Measurements from ENCODE around the gene RALBP1. TPM values are rescaled to one million over a fixed set of nuclear protein-coding genes. Genes with fewer than 3 reads are reported as not detected.

The RALBP1 gene
- total and polyA plus RNA-seq, 4 donors, result 15.6 to 34.8 (median 21.0) TPM

DNA sequence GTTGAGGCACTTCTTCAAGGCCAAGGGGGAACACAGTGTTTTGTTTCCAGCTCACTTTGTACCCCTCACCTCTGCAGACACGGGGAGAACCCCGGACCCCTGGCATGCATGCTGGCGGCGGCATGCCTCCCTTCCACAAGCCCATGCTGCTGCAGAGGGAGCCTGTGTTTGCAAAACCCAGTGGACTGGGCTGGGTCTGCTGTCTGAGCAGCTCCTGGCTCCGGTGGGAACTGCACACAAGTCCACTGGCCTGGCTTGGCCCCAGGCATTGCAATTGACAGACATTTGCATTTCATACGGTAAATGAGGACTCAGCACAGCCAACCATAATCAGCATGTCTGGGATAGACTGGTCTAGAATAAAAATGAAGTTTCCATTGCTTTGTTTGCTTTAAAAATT, 62.4 kb downstream of the RALBP1 start:
- Histone ChIP-seq H3K9me3 (ENCODE audit: control insufficient read depth in 4 of 4, low read length in 3 of 4) (no peaks in the 10 kb centered on the region), H3K27me3 (ENCODE audit: control insufficient read depth in 4 of 4, insufficient read depth in 4 of 4, low read length in 3 of 4) (no peaks in the 10 kb centered on the region), H3K9ac (ENCODE audit: low read depth in 1 of 2, low read length in 2 of 2) (no peak overlapping the region), H3K36me3 (ENCODE audit: control insufficient read depth in 4 of 4, insufficient read depth in 3 of 4, low read depth in 1 of 4, low read length in 3 of 4) (peaks cover 0 to 41% (median 27%) of the 10 kb centered on the region in 4 donors), H3K4me3 (ENCODE audit: low read depth in 1 of 3, low read length in 3 of 3) (no peak overlapping the region), H3K27ac (ENCODE audit: low read depth in 1 of 2, low read length in 2 of 2) (no peak overlapping the region), H3K4me1 (ENCODE audit: control insufficient read depth in 4 of 4, insufficient read depth in 4 of 4, low read length in 3 of 4) (no peaks in the 10 kb centered on the region)
- no peak for DNase-seq (ENCODE audit: low spot score)
- WGBS, result 87% methylated on average over 6 of the region's 6 CpGs
- TF ChIP-seq HNF4A (conservative IDR thresholded peaks at IDR 0.05), result no peak
- TF ChIP-seq SP1 (IDR thresholded peaks at IDR 0.05), result no peak
- no peak for TF ChIP-seq GABPA (IDR thresholded peaks at IDR 0.05 in 1 of 2, conservative IDR thresholded peaks at IDR 0.05 in 1 of 2)
- no peak for TF ChIP-seq RAD21 (IDR thresholded peaks at IDR 0.05)
- TF ChIP-seq, protein P1, sequence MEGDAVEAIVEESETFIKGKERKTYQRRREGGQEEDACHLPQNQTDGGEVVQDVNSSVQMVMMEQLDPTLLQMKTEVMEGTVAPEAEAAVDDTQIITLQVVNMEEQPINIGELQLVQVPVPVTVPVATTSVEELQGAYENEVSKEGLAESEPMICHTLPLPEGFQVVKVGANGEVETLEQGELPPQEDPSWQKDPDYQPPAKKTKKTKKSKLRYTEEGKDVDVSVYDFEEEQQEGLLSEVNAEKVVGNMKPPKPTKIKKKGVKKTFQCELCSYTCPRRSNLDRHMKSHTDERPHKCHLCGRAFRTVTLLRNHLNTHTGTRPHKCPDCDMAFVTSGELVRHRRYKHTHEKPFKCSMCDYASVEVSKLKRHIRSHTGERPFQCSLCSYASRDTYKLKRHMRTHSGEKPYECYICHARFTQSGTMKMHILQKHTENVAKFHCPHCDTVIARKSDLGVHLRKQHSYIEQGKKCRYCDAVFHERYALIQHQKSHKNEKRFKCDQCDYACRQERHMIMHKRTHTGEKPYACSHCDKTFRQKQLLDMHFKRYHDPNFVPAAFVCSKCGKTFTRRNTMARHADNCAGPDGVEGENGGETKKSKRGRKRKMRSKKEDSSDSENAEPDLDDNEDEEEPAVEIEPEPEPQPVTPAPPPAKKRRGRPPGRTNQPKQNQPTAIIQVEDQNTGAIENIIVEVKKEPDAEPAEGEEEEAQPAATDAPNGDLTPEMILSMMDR (IDR thresholded peaks at IDR 0.05; ENCODE audit: low read depth, low read length, missing input control), result no peak
- TF ChIP-seq FOXA1 (IDR thresholded peaks at IDR 0.05), result no peak
- TF ChIP-seq FOXA2 (IDR thresholded peaks at IDR 0.05), result no peak
- TF ChIP-seq JUND (IDR thresholded peaks at IDR 0.05), result no peak
- TF ChIP-seq, protein P2, sequence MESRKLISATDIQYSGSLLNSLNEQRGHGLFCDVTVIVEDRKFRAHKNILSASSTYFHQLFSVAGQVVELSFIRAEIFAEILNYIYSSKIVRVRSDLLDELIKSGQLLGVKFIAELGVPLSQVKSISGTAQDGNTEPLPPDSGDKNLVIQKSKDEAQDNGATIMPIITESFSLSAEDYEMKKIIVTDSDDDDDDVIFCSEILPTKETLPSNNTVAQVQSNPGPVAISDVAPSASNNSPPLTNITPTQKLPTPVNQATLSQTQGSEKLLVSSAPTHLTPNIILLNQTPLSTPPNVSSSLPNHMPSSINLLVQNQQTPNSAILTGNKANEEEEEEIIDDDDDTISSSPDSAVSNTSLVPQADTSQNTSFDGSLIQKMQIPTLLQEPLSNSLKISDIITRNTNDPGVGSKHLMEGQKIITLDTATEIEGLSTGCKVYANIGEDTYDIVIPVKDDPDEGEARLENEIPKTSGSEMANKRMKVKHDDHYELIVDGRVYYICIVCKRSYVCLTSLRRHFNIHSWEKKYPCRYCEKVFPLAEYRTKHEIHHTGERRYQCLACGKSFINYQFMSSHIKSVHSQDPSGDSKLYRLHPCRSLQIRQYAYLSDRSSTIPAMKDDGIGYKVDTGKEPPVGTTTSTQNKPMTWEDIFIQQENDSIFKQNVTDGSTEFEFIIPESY (IDR thresholded peaks at IDR 0.05), result no peak
- TF ChIP-seq, protein P3, sequence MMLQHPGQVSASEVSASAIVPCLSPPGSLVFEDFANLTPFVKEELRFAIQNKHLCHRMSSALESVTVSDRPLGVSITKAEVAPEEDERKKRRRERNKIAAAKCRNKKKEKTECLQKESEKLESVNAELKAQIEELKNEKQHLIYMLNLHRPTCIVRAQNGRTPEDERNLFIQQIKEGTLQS (IDR thresholded peaks at IDR 0.05), result no peak
- TF ChIP-seq, protein P4, sequence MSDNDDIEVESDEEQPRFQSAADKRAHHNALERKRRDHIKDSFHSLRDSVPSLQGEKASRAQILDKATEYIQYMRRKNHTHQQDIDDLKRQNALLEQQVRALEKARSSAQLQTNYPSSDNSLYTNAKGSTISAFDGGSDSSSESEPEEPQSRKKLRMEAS (IDR thresholded peaks at IDR 0.05), result no peak
- TF ChIP-seq, protein P5, sequence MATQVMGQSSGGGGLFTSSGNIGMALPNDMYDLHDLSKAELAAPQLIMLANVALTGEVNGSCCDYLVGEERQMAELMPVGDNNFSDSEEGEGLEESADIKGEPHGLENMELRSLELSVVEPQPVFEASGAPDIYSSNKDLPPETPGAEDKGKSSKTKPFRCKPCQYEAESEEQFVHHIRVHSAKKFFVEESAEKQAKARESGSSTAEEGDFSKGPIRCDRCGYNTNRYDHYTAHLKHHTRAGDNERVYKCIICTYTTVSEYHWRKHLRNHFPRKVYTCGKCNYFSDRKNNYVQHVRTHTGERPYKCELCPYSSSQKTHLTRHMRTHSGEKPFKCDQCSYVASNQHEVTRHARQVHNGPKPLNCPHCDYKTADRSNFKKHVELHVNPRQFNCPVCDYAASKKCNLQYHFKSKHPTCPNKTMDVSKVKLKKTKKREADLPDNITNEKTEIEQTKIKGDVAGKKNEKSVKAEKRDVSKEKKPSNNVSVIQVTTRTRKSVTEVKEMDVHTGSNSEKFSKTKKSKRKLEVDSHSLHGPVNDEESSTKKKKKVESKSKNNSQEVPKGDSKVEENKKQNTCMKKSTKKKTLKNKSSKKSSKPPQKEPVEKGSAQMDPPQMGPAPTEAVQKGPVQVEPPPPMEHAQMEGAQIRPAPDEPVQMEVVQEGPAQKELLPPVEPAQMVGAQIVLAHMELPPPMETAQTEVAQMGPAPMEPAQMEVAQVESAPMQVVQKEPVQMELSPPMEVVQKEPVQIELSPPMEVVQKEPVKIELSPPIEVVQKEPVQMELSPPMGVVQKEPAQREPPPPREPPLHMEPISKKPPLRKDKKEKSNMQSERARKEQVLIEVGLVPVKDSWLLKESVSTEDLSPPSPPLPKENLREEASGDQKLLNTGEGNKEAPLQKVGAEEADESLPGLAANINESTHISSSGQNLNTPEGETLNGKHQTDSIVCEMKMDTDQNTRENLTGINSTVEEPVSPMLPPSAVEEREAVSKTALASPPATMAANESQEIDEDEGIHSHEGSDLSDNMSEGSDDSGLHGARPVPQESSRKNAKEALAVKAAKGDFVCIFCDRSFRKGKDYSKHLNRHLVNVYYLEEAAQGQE (IDR thresholded peaks at IDR 0.05), result no peak

DNA sequence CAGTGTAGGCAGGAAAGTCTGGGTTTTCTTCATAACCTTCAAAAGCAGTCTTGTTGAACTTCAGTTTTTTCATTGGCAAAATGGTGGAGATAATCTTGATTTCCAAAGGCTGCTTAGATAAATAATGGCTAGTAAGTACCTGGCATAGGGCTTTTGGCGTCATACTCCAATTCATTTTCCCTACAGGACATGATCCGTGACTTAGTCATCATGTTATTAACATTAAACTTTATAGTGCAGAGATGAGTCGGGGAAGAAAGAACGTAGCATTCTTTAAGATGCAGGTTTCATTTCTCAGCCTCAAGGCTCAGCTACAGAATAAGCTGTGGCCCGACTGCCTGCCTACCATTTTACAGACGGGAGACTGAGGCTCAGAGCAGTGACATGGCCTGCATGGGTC, 64.0 kb downstream of the RALBP1 start:
- no peak overlapping the region for H3K4me3 ChIP-seq (ENCODE audit: low read depth in 1 of 3, low read length in 3 of 3)
- DNase-seq (ENCODE audit: low spot score), result no peak
- H3K36me3 ChIP-seq (ENCODE audit: control insufficient read depth in 4 of 4, insufficient read depth in 3 of 4, low read depth in 1 of 4, low read length in 3 of 4), result peaks cover 0 to 26% (median 16%) of the 10 kb centered on the region in 4 donors
- TF ChIP-seq FOXA2 (IDR thresholded peaks at IDR 0.05) (no peak), RXRA (IDR thresholded peaks at IDR 0.05) (no peak), TAF1 (conservative IDR thresholded peaks at IDR 0.05) (no peak), NR2F2 (IDR thresholded peaks at IDR 0.05) (no peak), GABPA (IDR thresholded peaks at IDR 0.05 in 1 of 2, conservative IDR thresholded peaks at IDR 0.05 in 1 of 2) (no peak), RAD21 (IDR thresholded peaks at IDR 0.05) (no peak), SP1 (IDR thresholded peaks at IDR 0.05) (no peak), HNF4A (conservative IDR thresholded peaks at IDR 0.05) (no peak), YY1 (IDR thresholded peaks at IDR 0.05) (no peak), HNF4G (IDR thresholded peaks at IDR 0.05) (no peak)
- TF ChIP-seq, protein P5 (IDR thresholded peaks at IDR 0.05), result no peak
- TF ChIP-seq, protein P3 (IDR thresholded peaks at IDR 0.05), result no peak
- TF ChIP-seq, protein P4 (IDR thresholded peaks at IDR 0.05), result no peak

More for the DNA sequence above, 64.0 kb downstream of the RALBP1 start:
- 96% methylated on average over 6 of the region's 6 CpGs for WGBS
- Histone ChIP-seq H3K9me3 (ENCODE audit: control insufficient read depth in 4 of 4, low read length in 3 of 4) (no peaks in the 10 kb centered on the region), H3K27me3 (ENCODE audit: control insufficient read depth in 4 of 4, insufficient read depth in 4 of 4, low read length in 3 of 4) (no peaks in the 10 kb centered on the region), H3K27ac (ENCODE audit: low read depth in 1 of 2, low read length in 2 of 2) (no peak overlapping the region), H3K9ac (ENCODE audit: low read depth in 1 of 2, low read length in 2 of 2) (no peak overlapping the region), H3K4me1 (ENCODE audit: control insufficient read depth in 4 of 4, insufficient read depth in 4 of 4, low read length in 3 of 4) (no peaks in the 10 kb centered on the region)
